GM19467 (cell line): ENCODE results near the gene SEMA4F.
A peak's percentile ranks its signal among the peaks of the same experiment; 100 is the strongest.

Source experiments
- ATAC-seq: cut with Tn5 transposase; IDR thresholded peaks from one replicate; pipeline ENCODE4 v1.9.1; 2021; ENCODE audit warnings: mild to moderate bottlenecking, moderate library complexity; ENCODE audit not compliant: unreplicated experiment

SEMA4F gene

DNA sequence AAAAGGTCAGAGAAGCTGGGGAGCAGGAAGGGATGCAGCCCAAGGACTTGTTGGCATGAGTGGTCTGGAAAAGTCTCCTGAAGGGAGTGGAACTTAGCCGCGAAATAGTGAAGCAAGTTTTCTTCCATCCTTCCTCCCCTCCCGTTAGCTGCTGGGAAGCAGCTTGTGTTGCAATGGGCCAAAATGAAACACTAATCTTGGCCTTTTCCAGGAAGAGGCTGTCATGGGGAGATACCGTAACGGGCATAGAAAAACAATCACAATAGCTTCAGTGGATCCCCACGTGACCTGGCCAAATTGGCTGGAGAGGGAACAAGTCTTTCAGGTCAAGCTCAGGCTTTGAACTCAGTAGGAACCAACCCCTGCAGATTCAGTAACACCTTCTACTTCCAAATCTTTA lies 49.3 kb downstream of the SEMA4F start:
- ATAC-seq: no peak

DNA sequence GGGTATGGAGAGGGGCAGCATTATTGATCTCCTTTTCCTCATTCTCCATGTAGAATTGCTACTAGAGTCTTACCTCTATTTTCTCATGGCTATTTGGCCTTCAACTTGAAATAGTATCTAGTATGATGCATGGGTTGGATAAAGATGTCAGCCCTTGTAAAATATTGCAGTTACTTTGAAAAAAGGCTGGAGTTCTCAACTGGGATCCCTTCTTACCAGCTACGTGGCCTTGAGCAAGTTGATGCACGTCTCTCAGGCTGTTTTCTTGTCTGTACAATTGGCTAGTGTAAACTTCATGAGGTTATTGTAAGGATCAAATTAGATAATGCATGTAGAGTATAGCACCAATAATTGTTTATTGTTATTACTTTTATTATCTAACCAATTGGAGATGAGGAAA lies 50.2 kb downstream of the SEMA4F start:
- ATAC-seq: no peak

DNA sequence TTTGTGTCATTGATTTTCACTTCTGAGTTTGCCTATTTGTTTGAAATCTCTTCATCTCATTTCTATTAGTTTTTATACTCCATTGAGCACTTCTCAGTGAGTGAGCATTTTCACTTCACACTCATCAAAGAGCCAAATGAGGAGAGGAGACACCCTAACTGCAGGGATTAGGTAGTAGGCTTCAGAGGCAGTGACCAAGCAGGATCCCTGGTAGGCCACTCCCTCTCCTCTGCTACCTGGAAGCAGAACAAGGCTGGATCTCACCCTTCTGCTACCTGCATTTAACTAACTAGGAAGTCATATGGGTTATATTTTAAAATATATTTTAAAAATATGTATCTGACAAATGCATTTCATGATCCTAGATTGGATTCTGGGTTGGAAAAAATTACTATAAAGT lies 52.7 kb downstream of the SEMA4F start:
- ATAC-seq: no peak

DNA sequence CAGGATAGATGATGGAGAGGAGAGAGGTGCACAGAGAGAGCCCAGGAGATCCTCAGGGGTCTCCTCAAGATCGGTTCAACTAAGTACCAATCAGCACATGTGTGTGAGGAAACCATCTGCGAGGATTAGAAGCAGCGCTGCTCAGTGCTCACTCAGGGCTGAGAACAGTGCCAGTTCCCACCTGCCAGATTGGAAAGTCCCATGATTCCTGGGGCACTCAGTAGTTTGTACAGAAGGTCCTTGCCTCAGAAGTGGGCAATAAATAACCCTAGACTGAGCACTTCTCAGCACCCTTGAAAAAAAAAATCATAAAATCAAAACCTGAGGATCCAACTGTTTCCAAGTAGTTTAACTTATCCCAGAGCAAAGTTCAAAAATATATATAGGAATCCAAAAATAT lies 53.8 kb downstream of the SEMA4F start:
- no peak for ATAC-seq

DNA sequence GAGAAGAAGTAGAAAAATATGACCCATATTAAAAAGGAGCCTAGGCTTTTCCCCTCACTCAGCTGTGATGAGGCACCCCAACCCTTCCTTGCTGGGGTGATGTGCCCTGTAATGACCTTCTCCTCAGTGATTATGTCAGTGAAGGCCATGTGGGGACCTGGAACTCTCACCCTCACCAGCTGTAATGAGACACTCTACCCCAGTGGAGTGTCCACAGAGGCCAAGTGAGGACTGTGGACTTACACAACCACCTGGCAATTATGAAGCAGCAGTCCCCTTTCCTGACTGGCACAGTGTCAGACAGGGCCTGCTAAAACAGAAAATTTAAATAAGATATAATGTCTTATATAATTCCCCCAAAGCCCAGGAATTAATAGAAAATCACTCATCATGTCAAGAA lies 54.2 kb downstream of the SEMA4F start:
- ATAC-seq: no peak

DNA sequence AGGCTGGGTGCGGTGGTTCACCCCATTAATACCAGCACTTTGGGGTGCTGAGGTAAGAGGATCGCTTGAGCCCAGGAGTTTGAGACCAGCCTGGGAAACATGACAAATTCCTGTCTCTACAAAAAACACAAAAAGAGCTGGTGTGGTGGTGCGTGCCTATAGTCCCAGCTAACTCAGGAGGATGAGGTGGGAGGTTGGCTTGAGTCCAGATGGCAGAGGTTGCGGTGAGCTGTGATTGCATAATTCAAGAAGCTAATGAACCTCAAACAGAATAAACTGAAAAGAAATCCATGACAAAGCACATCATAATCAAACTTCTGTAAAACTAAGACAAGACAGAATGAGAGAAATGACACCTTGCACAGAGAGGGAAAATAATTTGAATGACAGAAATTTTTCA lies 54.8 kb downstream of the SEMA4F start:
- no peak for ATAC-seq

DNA sequence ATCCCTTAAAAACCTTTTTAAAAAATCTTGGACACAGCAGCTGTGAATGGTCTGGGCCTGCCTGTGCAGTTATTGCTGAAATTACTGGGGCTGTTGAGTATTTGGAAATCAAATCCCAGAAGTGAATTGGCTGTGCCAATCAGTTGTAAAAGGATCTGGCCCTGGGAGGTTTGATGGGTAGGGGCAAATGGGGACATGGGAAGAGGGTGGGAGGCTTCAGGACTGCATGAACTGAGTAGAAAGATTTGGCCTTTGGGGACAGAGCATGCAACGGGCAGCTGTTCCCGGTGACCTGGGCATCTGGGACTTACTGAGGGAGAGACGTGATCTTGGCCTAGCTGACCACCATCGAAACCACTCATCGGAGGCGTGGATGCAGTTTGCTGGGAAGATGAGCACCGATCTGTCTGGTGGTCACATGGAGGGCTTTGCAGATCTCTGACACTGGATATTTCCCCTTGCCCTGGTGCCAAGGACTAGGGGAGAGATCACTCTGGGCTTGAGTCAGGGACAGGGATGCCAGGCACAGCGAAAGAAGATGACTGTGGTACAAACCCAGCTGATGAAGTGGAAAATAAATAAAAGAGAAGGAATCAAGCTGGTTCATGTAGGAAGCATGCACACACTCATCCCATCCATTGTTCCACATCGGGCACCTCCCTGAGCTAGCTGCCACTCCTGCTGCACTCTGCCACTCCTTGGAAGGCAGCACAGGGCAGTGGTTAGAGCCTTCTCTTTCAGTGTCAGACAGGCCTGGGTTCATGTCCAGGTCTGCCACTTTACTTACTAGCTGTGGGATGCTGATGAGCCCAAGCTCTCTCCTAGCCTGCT lies 58.4 kb downstream of the SEMA4F start:
- no peak for ATAC-seq

DNA sequence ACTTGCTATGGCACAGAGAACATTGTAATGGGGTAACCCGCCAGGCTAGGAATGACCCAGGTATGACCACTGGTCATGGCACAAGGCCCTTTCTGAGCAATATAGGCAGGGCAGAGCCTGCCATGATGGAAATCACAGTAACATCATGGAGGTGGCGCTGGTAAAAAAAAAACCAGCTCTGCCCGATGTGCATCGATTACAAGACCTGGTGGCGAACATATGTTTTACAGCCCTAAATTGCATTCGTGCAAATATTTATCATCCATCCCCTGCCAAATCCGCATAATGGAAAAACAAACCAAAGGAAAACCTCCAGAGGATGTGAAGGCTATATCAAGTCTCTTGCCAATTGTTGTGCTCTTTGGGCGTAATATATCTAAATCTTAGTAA lies 60.6 kb downstream of the SEMA4F start:
- ATAC-seq: no peak

DNA sequence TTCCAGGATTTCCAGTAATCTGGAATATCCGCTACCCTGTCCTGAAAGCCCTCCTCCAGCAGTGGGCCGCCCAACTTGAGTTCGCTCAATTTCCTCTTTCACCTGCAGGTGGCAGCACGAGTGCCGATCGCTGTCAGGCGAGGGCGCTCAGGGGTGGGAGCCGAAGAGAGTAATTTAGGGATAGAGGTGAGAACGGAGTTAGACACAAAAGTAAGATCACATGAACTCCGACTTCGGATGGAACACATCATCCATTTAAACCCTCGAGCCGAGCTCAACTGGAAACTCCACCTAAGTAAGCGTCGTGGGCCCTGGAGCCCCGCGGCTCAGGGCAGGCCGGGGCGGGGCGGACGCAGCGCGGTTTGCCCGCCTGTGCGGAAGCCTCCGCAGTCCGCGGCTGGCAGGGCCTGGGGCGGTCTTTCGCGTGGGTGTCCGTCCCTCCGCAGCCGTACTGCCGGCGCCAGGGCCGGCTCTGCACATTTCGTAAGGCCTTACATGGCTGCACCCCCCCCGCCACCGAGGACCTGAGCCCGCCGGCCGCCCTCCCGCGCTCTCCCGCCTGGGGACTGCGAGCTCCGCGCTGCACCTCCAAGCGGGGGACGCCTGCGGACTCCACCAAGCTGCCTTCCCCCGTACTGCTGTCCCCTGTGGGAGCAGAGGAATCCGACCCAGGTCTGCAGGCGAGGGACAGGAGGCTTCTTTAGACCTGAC lies 61.2 kb downstream of the SEMA4F start:
- ATAC-seq: peak; percentile 81

DNA sequence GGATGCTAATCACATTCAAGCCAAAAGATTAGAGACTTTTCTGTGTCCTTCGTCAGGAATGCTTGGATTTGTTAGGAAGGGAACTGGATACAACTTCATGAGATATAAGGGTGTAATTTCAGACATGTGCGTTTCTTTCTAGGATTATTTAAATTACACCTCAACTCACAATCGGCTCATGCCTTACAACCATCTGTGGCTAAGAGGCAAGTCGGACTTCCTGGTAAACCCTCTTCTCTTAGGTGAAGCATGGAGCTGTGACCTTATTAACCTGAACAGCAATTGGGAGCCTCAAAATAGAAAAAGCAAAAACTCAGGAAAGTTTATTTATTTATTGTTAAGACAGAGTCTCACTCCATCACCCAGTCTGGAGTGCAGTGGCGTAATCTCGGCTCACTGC lies 61.8 kb downstream of the SEMA4F start:
- no peak for ATAC-seq

DNA sequence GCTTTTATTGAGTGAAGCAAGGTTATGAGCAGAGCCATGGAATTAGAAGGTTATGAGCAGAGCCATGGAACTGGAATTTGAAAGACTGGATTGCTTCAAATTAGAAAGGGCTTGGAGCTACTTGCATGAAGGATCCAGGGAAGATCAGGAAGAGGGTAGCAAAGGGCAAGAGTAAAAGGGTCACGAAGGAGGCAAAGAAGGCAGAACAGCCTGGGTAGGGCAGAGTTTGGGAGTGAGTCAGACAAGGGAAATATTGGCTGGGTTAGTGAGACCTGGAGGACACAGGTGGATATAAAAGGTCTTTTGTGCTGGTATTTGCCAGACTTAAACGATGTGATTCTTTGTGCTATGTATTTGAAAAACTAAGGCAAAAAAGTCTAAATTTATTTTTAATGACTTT lies 65.0 kb downstream of the SEMA4F start:
- ATAC-seq: no peak

DNA sequence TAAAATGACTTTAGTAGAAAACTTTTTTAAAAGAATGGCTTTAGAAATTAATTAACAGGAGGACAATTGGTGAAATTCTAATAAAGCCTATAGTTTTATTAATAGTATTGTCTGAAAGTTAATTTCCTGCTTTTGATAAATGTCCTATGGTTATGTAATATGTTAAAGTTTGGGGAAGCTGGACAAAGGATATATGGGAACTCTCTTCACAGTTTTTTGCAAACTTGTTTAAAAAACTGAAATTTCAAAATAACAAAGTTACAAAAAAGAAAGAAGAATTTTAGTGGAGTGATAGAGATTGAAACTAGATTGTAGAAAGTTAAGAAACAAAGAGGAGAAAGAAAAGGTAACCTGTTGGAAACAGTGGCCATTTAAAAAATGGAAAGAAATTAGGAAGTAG lies 67.3 kb downstream of the SEMA4F start:
- ATAC-seq: no peak

DNA sequence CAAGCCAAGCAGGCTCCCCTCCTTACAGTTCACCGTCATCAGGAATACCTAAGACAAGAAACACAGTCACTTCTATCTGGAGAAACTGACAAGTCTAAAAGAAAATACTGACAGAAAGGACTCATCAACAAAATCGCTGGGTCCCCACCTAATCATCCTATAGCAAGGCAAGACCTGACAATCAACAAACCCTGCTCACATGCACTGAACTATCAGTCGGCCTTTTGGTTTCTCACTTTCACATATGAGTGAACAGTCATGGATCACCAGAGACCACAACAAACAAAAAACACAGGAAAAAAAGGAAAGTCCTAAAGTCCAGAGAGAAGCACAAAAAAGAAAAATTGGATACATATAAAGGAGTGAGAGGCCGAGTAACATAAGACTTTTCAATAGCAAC lies 70.4 kb downstream of the SEMA4F start:
- ATAC-seq: no peak

DNA sequence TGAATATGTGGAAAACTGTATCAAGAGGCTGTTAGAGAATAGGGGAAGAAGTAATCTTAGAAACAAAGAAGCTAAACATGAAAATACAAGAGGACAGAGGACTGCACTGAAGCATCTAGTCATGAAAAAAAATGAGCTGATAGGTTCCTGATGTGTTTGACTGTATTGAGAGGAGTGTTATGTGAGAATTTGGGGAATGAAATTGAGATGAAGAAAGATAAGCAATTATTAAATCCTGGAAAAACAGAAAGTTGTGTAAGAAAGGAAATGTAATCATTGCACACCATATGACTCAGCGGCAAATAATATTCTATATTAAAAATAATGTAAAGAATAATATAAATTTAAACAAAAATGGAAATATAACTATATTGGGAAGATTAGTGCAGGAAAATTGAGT lies 71.2 kb downstream of the SEMA4F start:
- no peak for ATAC-seq

DNA sequence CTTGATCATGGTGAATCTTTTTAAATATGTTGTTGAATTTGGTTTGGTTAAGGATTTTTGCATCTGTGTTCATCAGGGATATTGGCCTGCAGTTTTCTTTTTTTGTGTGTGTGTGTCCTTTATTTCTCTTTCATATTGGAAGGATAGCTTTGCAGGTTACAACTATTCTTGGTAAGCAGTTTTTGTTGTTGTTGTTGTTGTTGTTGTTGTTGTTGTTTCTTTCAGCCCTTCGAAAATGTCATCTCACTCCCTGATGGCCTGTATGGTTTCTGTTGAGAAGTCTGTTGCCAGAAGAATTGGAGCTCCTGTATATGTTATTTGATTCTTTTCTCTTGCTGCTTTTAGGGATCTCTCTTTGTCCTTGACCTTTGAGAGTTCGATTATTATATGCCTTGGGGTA lies 74.8 kb downstream of the SEMA4F start:
- no peak for ATAC-seq

DNA sequence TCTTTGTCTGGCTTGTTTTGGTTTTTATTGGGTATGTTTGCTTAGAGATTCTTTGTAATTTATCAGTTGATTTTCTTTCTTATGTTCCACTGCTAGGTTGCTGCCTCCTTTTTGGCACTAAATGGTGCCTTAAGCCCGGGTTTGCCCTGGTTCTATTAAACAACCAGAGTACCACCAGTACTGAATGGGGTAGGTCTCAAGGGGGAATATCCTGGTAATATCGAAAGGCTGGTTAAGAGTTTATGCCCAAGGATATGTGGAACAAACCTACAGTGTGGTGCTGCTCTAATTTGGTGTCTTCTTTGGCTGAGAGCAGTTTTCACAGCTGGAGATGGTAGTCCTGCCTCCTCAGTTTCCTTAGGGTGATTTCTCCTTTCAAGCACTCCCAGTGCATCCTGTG lies 76.5 kb downstream of the SEMA4F start:
- no peak for ATAC-seq
